Nephron (organoid): ENCODE measurements around the gene TRIM44.

Experiments
- H3K27ac Mint-ChIP-seq, 3 experiments: 2 replicates each; pipeline ENCODE4 v1.8.0; 2020; ENCODE audit warnings: mixed read lengths in 3 of 3, mild to moderate bottlenecking in 2 of 3, moderate library complexity in 1 of 3
- H3K27me3 Mint-ChIP-seq: 2 replicates; pipeline ENCODE4 v1.8.0; 2021; ENCODE audit warnings: low read depth, mild to moderate bottlenecking, moderate library complexity, mixed read lengths
- H3K36me3 Mint-ChIP-seq: 2 replicates; pipeline ENCODE4 v1.8.0; 2020; ENCODE audit warnings: low read depth, mixed read lengths
- H3K4me1 Mint-ChIP-seq: 2 replicates; pipeline ENCODE4 v1.8.0; 2020; ENCODE audit warnings: mixed read lengths
- H3K4me3 Mint-ChIP-seq, 3 experiments: 2 replicates each; pipeline ENCODE4 v1.8.0; 2020; ENCODE audit warnings: mild to moderate bottlenecking in 3 of 3, mixed read lengths in 3 of 3, moderate library complexity in 2 of 3
- H3K9me3 Mint-ChIP-seq: 2 replicates; pipeline ENCODE4 v1.8.0; 2020; ENCODE audit warnings: mixed read lengths
- TF ChIP-seq, protein P1 (sequence below), 3 experiments: fragments of 200-600 bp; sonication (generic); IDR thresholded peaks; one replicate each; pipeline ENCODE4 v1.5.0; 2021; ENCODE audit warnings: antibody characterized with exemption in 3 of 3; ENCODE audit not compliant: unreplicated experiment in 3 of 3

TRIM44 gene

DNA sequence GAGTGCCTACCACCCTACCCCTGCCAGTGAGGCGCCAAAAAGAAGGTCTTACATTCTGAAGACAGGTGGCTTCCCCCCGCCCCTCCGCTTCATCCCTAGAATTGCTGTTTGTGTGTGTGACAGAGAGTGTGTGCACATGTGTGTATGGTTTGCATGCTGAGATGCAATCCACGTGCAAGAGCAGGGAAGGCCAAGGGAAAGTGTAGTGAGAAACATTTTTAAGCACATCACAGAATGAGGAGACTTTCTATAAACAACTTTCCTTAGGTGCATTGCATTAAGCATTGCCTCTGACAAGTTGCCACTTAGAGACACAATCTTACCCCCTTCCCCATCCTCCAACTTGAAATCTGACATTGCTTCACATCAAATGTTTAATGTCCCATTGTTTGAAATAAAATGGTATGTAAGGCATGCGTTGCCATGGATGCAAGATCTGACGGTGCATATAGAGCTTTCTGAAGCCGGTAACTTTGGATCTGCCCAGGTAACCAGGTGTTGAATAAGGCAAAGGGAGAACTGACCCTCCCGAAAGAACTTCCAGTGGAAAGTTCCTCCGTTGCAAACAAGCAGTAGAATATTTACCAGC lies 22.9 kb upstream of the TRIM44 start:
- Mint-ChIP-seq H3K27ac (peak overlapping the region in 1 of 3 experiments; percentile 21), H3K27me3 (no peaks in the 10 kb centered on the region), H3K4me3 (no peak overlapping the region), H3K9me3 (no peaks in the 10 kb centered on the region), H3K4me1 (peaks cover 14% of the 10 kb centered on the region), H3K36me3 (no peaks in the 10 kb centered on the region)
- TF ChIP-seq, protein P1, sequence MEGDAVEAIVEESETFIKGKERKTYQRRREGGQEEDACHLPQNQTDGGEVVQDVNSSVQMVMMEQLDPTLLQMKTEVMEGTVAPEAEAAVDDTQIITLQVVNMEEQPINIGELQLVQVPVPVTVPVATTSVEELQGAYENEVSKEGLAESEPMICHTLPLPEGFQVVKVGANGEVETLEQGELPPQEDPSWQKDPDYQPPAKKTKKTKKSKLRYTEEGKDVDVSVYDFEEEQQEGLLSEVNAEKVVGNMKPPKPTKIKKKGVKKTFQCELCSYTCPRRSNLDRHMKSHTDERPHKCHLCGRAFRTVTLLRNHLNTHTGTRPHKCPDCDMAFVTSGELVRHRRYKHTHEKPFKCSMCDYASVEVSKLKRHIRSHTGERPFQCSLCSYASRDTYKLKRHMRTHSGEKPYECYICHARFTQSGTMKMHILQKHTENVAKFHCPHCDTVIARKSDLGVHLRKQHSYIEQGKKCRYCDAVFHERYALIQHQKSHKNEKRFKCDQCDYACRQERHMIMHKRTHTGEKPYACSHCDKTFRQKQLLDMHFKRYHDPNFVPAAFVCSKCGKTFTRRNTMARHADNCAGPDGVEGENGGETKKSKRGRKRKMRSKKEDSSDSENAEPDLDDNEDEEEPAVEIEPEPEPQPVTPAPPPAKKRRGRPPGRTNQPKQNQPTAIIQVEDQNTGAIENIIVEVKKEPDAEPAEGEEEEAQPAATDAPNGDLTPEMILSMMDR (IDR thresholded peaks at IDR 0.05; ENCODE audit: unreplicated experiment in 3 of 3), result no peak

DNA sequence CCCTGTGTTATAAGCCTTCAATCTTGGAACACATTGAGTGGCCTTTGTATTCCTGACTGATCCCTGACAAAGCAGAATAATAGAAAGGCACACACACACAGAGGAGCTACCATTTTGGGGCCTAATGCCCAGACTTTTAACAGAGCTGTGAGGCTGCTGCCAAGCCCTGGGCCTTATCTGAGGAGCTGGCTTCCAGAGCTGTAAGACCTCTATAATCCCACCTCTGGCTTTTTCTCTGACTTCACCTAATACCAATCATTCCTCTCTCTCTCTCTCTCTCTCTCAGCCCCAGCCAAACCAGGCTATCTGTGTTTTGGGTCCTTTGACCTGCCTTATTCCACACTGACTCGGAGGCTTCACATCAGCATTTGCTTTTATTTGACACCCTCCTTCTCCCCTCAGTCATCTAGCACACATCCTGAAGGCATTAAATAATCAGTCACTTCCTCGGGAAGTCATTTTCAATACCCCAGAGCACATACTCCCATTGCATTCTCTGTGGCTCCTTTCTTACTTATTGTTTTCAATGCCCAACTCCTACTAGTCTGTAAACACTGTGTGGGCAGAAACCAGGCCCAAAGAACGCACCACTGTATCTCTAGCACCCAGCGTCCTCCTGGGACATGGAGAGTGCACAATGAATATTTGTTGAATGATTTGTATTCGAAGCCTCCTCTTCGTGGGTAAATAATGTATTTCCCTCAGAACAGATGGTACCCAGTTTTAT lies 21.2 kb upstream of the TRIM44 start:
- Mint-ChIP-seq H3K36me3 (no peaks in the 10 kb centered on the region), H3K4me1 (peaks cover 14% of the 10 kb centered on the region), H3K9me3 (peaks cover 2% of the 10 kb centered on the region), H3K4me3 (peak overlapping the region in 1 of 3 experiments; percentile 15), H3K27me3 (no peaks in the 10 kb centered on the region), H3K27ac (peak overlapping the region in 1 of 3 experiments; percentile 81)
- TF ChIP-seq, protein P1 (IDR thresholded peaks at IDR 0.05; ENCODE audit: unreplicated experiment in 3 of 3), result no peak

DNA sequence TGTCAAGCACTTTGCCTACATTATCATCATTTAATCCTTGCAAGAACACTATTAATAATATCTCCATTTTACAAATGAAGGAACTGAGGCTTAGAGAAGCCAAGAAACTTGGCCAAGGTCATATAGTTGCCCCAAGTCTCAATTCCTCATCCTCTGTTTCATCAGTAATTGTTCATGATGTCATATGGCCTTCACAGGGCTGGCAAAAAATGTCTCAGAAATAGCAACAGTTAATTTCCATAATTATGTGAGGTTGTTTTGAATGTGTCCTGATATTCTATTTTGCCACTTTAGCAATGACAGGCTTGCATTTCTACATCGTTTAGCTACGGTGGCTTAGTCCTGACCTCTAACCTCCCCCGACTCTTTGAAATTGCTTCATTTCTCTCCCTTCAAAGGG lies 20.6 kb upstream of the TRIM44 start:
- Mint-ChIP-seq H3K4me1 (peaks cover 14% of the 10 kb centered on the region), H3K9me3 (peaks cover 2% of the 10 kb centered on the region), H3K4me3 (no peak overlapping the region), H3K36me3 (no peaks in the 10 kb centered on the region), H3K27ac (peak overlapping the region in 1 of 3 experiments; percentile 81), H3K27me3 (no peaks in the 10 kb centered on the region)
- TF ChIP-seq, protein P1 (IDR thresholded peaks at IDR 0.05; ENCODE audit: unreplicated experiment in 3 of 3), result no peak

DNA sequence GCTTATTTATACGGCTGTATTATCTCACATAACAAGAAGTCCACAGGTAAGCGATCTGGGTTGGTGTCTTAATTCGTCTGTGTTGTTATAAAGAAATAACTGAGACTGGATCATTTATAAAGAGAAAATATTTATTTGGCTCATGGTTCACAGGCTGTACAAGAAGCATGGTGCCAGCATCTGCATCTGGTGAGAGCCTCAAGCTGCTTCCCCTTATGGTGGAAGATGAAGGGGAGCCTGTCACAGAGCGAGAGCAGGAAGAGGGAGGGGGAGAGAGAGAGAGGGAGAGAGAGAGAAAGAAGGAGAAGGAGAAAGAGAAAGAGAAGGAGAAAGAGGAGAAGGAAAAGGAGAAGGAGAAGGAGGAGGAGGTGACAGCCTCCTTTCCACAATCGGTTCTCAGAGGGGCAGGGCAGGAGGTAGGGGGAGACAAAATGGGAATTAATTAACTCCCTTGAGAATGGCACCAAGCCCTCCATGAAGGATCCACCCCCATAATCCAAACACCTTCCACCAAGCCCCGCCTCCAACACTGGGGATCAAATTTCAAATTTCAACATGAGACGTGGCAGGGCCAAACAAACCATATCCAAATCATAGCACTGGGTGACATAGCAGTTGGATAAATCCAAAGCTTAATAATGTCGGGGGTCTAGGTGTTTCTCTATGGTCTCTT lies 15.0 kb upstream of the TRIM44 start:
- H3K27ac Mint-ChIP-seq, result no peak overlapping the region
- TF ChIP-seq, protein P1 (IDR thresholded peaks at IDR 0.05; ENCODE audit: unreplicated experiment in 3 of 3), result no peak
- H3K36me3 Mint-ChIP-seq, result no peaks in the 10 kb centered on the region
- H3K4me1 Mint-ChIP-seq, result no peaks in the 10 kb centered on the region
- peaks cover 2% of the 10 kb centered on the region for H3K9me3 Mint-ChIP-seq
- H3K4me3 Mint-ChIP-seq, result no peak overlapping the region
- no peaks in the 10 kb centered on the region for H3K27me3 Mint-ChIP-seq

DNA sequence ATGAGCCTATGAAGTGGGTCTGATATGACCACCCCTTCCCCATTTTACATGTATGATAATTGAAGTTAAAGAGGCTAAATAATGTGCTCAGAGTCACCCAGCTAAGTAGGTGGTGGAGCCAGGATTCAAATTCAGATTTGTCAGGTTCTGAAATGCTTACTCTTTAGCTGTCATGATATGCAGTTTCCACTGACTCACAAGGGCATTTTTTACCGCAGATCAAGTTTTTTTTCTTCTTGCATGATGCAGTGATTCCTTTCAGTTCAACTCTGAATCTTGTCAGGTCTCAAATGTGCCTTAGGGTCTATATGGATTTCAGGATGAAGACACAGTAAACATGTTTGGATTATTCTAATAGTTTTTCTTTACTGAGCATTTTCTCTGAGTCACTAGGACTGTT lies 12.6 kb upstream of the TRIM44 start:
- TF ChIP-seq, protein P1 (IDR thresholded peaks at IDR 0.05; ENCODE audit: unreplicated experiment in 3 of 3), result no peak
- H3K4me1 Mint-ChIP-seq, result peaks cover 7% of the 10 kb centered on the region
- peaks cover 2% of the 10 kb centered on the region for H3K9me3 Mint-ChIP-seq
- no peak overlapping the region for H3K4me3 Mint-ChIP-seq
- H3K27me3 Mint-ChIP-seq, result no peaks in the 10 kb centered on the region
- no peak overlapping the region for H3K27ac Mint-ChIP-seq
- no peaks in the 10 kb centered on the region for H3K36me3 Mint-ChIP-seq
